HFFc6 (cell line): ENCODE measurements around the gene CSF1R. TPM values are rescaled to one million over a fixed set of nuclear protein-coding genes. Genes with fewer than 3 reads are reported as not detected.

Experiments used
- DNase-seq: peaks from one replicate; pipeline ENCODE4 v3.0.0-alpha.2; 2018
- H3K27ac Mint-ChIP-seq: 2 replicates; pipeline ENCODE4 v1.8.0; 2020; ENCODE audit warnings: mild to moderate bottlenecking, mixed read lengths
- H3K27me3 Mint-ChIP-seq: 2 replicates; pipeline ENCODE4 v1.8.0; 2021; ENCODE audit warnings: mild to moderate bottlenecking, moderate library complexity, mixed read lengths; ENCODE audit not compliant: insufficient read depth
- H3K36me3 Mint-ChIP-seq: 2 replicates; pipeline ENCODE4 v1.8.0; 2021; ENCODE audit warnings: low read depth, mixed read lengths
- H3K4me1 Mint-ChIP-seq: 2 replicates; pipeline ENCODE4 v1.8.0; 2020; ENCODE audit warnings: low read depth, mixed read lengths
- H3K4me3 Mint-ChIP-seq: 2 replicates; pipeline ENCODE4 v1.8.0; 2020; ENCODE audit warnings: mild to moderate bottlenecking, moderate library complexity, mixed read lengths
- H3K9me3 Mint-ChIP-seq: 2 replicates; pipeline ENCODE4 v1.8.0; 2020; ENCODE audit warnings: mild to moderate bottlenecking, mixed read lengths
- CTCF ChIP-seq: fragments of 200-600 bp; sonication (generic); IDR thresholded peaks from 2 replicates; pipeline ENCODE4 v1.5.0; 2021; ENCODE audit warnings: antibody characterized with exemption, mild to moderate bottlenecking
- total RNA-seq, 6 experiments: library from RNA; stranded (reverse); fragmentation: NEBNext Ultra II Directional; extraction: Animal tissue kit (Norgen Biotek cat#: 25700); gene quantifications; 2 replicates in 1 of 6; 3 replicates in 5 of 6; pipeline ENCODE4 v1.2.3, GENCODE V29; 2021

CSF1R gene
- total RNA-seq, 6 experiments from 2014 or later, result 0.26 to 1.5 (median 0.78) TPM

GRCh38 chr5:150021491-150022157 is 64.7 kb downstream of the CSF1R start:
- Mint-ChIP-seq H3K9me3 (peaks cover 3% of the 10 kb centered on the region; the same call in 1 of the 2 replicates), H3K36me3 (peaks cover 57% of the 10 kb centered on the region), H3K27me3 (no peaks in the 10 kb centered on the region; the same call in 1 of the 2 replicates), H3K27ac (peak overlapping the region; percentile 85), H3K4me1 (peaks cover 67% of the 10 kb centered on the region), H3K4me3 (peak overlapping the region; percentile 77)
- DNase-seq, result no peak
- no peak for TF ChIP-seq CTCF

- H3K27ac Mint-ChIP-seq, result peak overlapping the region; percentile 85
- H3K9me3 Mint-ChIP-seq, result peaks cover 10% of the 10 kb centered on the region
- H3K27me3 Mint-ChIP-seq, result no peaks in the 10 kb centered on the region
- no peak for TF ChIP-seq CTCF
- no peak overlapping the region for H3K4me3 Mint-ChIP-seq
- DNase-seq, result no peak
- H3K4me1 Mint-ChIP-seq, result peaks cover 77% of the 10 kb centered on the region
- H3K36me3 Mint-ChIP-seq, result peaks cover 70% of the 10 kb centered on the region
Measured at GRCh38 chr5:150020249-150020648, 66.1 kb downstream of the CSF1R start.

- peaks cover 21% of the 10 kb centered on the region for H3K9me3 Mint-ChIP-seq
- peaks cover 68% of the 10 kb centered on the region for H3K4me1 Mint-ChIP-seq
- peak overlapping the region; percentile 34; the same call in 1 of the 2 replicates for H3K4me3 Mint-ChIP-seq
- H3K27me3 Mint-ChIP-seq, result no peaks in the 10 kb centered on the region
- TF ChIP-seq CTCF, result no peak
- H3K36me3 Mint-ChIP-seq, result peaks cover 88% of the 10 kb centered on the region
- peak; percentile 69 for DNase-seq
- H3K27ac Mint-ChIP-seq, result peak overlapping the region; percentile 67
Measured at GRCh38 chr5:150017226-150018005, 68.9 kb downstream of the CSF1R start.

- Mint-ChIP-seq H3K27me3 (no peaks in the 10 kb centered on the region), H3K4me1 (peaks cover 59% of the 10 kb centered on the region), H3K9me3 (peaks cover 21% of the 10 kb centered on the region), H3K27ac (peak overlapping the region; percentile 67; the same call in 1 of the 2 replicates), H3K36me3 (peaks cover 86% of the 10 kb centered on the region), H3K4me3 (peak overlapping the region; percentile 27; the same call in 1 of the 2 replicates)
- no peak for TF ChIP-seq CTCF
- no peak for DNase-seq
Measured at GRCh38 chr5:150016537-150016936, 69.8 kb downstream of the CSF1R start.

GRCh38 chr5:150015415-150015814 is 70.9 kb downstream of the CSF1R start:
- Mint-ChIP-seq H3K27ac (no peak overlapping the region), H3K27me3 (no peaks in the 10 kb centered on the region), H3K9me3 (peaks cover 21% of the 10 kb centered on the region), H3K36me3 (peaks cover 86% of the 10 kb centered on the region), H3K4me3 (no peak overlapping the region), H3K4me1 (peaks cover 52% of the 10 kb centered on the region)
- no peak for DNase-seq
- no peak for TF ChIP-seq CTCF
